HEK293 (cell line): Measurements from ENCODE around the gene KIAA0232.

Source experiments
- CTCF ChIA-PET: fragments of 350-600 bp; formaldehyde crosslinking; extraction: SDS; loops from one replicate; lab custom pipeline; 2021; ENCODE audit warnings: antibody characterized with exemption; lab: Yijun Ruan, JAX
- POLR2A ChIA-PET: fragments of 300-600 bp; formaldehyde crosslinking; extraction: SDS; loops from one replicate; lab custom pipeline; 2020; ENCODE audit warnings: antibody characterized with exemption, inconsistent platforms; lab: Yijun Ruan, JAX
- H3K27ac ChIP-seq: fragments of 200-500 bp; sonication (Bioruptor generic); 2 replicates; pipeline ENCODE4 v1.5.1; 2014; ENCODE audit warnings: low read depth, low read length, control low read depth, inconsistent platforms; ENCODE audit errors: extremely low read depth
- H3K36me3 ChIP-seq, 2 experiments: fragments of 200-500 bp in 1 of 2; sonication (Bioruptor generic) in 1 of 2; 1 replicate in 1 of 2; 2 replicates in 1 of 2; pipeline ENCODE4 v1.5.1; 2014 to 2017; ENCODE audit warnings: inconsistent platforms in 2 of 2, low read length in 2 of 2; ENCODE audit not compliant: control insufficient read depth in 2 of 2, insufficient read depth in 1 of 2
- H3K4me1 ChIP-seq: fragments of 200-500 bp; sonication (Bioruptor generic); 2 replicates; pipeline ENCODE4 v1.5.1; 2014; ENCODE audit warnings: mild to moderate bottlenecking, low read length, inconsistent platforms; ENCODE audit not compliant: control insufficient read depth, insufficient read depth
- H3K4me3 ChIP-seq: 2 replicates; pipeline ENCODE4 v1.5.1; 2011; ENCODE audit warnings: low read depth, mild to moderate bottlenecking, control low read depth, low read length, moderate library complexity
- H3K9me3 ChIP-seq: fragments of 200-500 bp; sonication (Bioruptor generic); 2 replicates; pipeline ENCODE4 v1.5.1; 2014; ENCODE audit warnings: low read depth, low read length, inconsistent platforms; ENCODE audit not compliant: control insufficient read depth, insufficient read depth
- AEBP2 ChIP-seq: fragments of 450-650 bp; formaldehyde crosslinking; IDR thresholded peaks from 2 replicates; pipeline ENCODE4 v1.5.1; 2016; ENCODE audit warnings: missing biosample characterization, missing genetic modification characterization, borderline replicate concordance
- EGR2 ChIP-seq: fragments of 450-650 bp; formaldehyde crosslinking; IDR thresholded peaks from 2 replicates; pipeline ENCODE4 v1.5.1; 2016; ENCODE audit warnings: low read depth, missing biosample characterization, missing genetic modification characterization
- FEZF1 ChIP-seq: fragments of 450-650 bp; formaldehyde crosslinking; IDR thresholded peaks from 2 replicates; pipeline ENCODE4 v1.5.1; 2016; ENCODE audit warnings: missing biosample characterization, missing genetic modification characterization
- SP2 ChIP-seq: fragments of 450-650 bp; formaldehyde crosslinking; IDR thresholded peaks from 2 replicates; pipeline ENCODE4 v1.5.1; 2016; ENCODE audit warnings: missing biosample characterization, missing genetic modification characterization
- ZFHX2 ChIP-seq: fragments of 450-650 bp; formaldehyde crosslinking; conservative IDR thresholded peaks from 2 replicates; pipeline ENCODE4 v1.5.1; 2016; ENCODE audit warnings: missing biosample characterization, missing genetic modification characterization
- ZFP41 ChIP-seq: fragments of 450-650 bp; formaldehyde crosslinking; IDR thresholded peaks from 2 replicates; pipeline ENCODE4 v1.5.1; 2016; ENCODE audit warnings: missing biosample characterization, missing genetic modification characterization, borderline replicate concordance
- ZNF202 ChIP-seq: fragments of 450-650 bp; formaldehyde crosslinking; IDR thresholded peaks from 2 replicates; pipeline ENCODE4 v1.5.1; 2016; ENCODE audit warnings: missing biosample characterization, missing genetic modification characterization, borderline replicate concordance
- ZNF324 ChIP-seq: fragments of 450-650 bp; formaldehyde crosslinking; IDR thresholded peaks from 2 replicates; pipeline ENCODE4 v1.5.1; 2016; ENCODE audit warnings: missing biosample characterization, missing genetic modification characterization
- ZNF48 ChIP-seq: fragments of 450-650 bp; formaldehyde crosslinking; IDR thresholded peaks from 2 replicates; pipeline ENCODE4 v1.5.1; 2016; ENCODE audit warnings: missing biosample characterization, missing genetic modification characterization
- ZNF513 ChIP-seq: fragments of 450-650 bp; IDR thresholded peaks from 2 replicates; pipeline ENCODE4 v1.5.1; 2018; ENCODE audit warnings: missing biosample characterization, missing genetic modification characterization
- ZNF626 ChIP-seq: fragments of 450-650 bp; sonication (Bioruptor Pico); formaldehyde crosslinking; IDR thresholded peaks from 2 replicates; pipeline ENCODE4 v1.5.1; 2018; ENCODE audit warnings: missing biosample characterization, missing genetic modification characterization, inconsistent platforms
- ZNF776 ChIP-seq: fragments of 450-650 bp; formaldehyde crosslinking; IDR thresholded peaks from 2 replicates; pipeline ENCODE4 v1.5.0; 2017; ENCODE audit warnings: missing biosample characterization, missing genetic modification characterization, borderline replicate concordance
- TF ChIP-seq, protein P1 (sequence below): fragments of 450-650 bp; formaldehyde crosslinking; IDR thresholded peaks from 2 replicates; pipeline ENCODE4 v1.5.1; 2016; ENCODE audit warnings: missing biosample characterization, missing genetic modification characterization

Gene KIAA0232

DNA sequence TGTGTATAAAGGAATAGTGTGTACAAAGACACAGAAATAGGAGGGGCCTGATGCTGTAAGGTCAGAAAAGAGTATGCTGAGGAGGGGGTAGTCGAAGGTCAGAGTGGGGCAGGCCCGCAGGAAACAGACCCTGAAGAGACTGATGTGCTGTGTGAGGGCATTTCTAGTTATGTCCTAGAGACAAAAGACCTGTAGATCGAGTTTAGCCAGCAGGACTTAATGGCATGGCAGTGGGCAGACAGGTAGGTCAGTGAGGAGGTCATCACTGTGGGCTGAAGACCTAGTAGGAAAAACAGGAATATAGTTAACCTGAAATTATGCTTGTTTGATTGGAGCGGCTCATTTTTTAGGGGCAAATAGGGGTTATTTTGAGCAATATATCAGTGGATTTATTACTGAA is 57.1 kb downstream of the KIAA0232 start:
- H3K9me3 ChIP-seq = no peaks in the 10 kb centered on the region
- peaks cover 3 to 21% of the 10 kb centered on the region in 2 experiments; a peak in 2 of 3 replicates for H3K36me3 ChIP-seq
- CTCF ChIA-PET = interaction anchor here (1.5 kb wide), 1 partner anchor 34 kb away, joined by 5 read pairs; no protein-coding TSS in a partner anchor
- H3K4me1 ChIP-seq = peaks cover 7% of the 10 kb centered on the region
- POLR2A ChIA-PET = no interaction called here
- no peak overlapping the region for H3K4me3 ChIP-seq
- H3K27ac ChIP-seq = no peak overlapping the region
- TF ChIP-seq ZNF513 (tag by site-specific recombination) (no peak), ZFP41 (no peak)

DNA sequence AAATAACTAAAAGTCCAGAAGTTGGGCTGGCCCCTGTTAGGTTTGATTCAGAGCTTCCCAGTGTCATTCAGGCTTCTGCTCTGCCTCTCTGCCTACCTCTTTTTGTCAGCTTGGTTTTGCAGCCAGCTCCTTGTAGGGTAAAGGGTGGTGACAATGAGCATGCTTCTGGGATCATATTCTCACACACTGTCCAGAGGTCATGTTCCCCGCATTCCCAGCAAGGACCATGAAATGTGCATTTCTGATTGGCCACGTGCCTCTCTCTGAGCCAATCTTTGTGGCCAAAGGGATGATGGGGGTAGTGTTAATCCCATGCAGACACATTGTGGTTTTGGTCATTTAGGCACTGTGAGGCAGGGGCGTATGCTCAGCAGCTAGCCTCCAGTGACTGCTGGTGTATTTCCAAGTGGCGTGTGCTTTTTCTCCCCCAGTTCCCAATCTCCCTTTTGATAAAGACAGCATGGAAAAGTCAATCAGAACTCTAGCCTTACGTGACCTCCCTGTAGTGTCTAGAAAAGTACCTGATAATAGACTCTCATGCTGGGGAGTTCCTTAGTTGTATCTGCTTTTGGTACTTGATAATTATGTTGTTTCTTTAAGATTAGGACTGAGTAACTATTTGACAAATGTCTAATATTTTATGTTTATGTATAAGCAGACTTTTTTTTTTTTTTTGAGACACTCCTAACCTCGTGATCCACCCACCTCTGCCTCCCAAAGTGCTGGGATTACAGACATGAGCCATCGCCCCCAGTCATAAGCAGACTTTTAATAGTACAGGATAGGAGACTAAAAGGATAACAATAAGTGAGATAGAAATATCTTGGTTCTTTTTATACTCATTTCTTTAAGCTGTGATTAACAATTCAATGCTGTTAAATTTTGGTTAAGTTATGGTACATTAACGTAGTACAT is 57.8 kb downstream of the KIAA0232 start:
- POLR2A ChIA-PET = no interaction called here
- TF ChIP-seq, protein P1, sequence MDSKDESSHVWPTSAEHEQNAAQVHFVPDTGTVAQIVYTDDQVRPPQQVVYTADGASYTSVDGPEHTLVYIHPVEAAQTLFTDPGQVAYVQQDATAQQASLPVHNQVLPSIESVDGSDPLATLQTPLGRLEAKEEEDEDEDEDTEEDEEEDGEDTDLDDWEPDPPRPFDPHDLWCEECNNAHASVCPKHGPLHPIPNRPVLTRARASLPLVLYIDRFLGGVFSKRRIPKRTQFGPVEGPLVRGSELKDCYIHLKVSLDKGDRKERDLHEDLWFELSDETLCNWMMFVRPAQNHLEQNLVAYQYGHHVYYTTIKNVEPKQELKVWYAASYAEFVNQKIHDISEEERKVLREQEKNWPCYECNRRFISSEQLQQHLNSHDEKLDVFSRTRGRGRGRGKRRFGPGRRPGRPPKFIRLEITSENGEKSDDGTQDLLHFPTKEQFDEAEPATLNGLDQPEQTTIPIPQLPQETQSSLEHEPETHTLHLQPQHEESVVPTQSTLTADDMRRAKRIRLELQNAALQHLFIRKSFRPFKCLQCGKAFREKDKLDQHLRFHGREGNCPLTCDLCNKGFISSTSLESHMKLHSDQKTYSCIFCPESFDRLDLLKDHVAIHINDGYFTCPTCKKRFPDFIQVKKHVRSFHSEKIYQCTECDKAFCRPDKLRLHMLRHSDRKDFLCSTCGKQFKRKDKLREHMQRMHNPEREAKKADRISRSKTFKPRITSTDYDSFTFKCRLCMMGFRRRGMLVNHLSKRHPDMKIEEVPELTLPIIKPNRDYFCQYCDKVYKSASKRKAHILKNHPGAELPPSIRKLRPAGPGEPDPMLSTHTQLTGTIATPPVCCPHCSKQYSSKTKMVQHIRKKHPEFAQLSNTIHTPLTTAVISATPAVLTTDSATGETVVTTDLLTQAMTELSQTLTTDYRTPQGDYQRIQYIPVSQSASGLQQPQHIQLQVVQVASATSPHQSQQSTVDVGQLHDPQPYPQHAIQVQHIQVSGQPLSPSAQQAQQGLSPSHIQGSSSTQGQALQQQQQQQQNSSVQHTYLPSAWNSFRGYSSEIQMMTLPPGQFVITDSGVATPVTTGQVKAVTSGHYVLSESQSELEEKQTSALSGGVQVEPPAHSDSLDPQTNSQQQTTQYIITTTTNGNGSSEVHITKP (tag by site-specific recombination) = peak; percentile 53; the same call in 1 of the 2 replicates
- TF ChIP-seq ZNF626 (tag by site-specific recombination) (no peak), EGR2 (tag by site-specific recombination) (peak; percentile 15; the same call in 1 of the 2 replicates), FEZF1 (peak; percentile 55), ZNF202 (tag by site-specific recombination) (no peak), SP2 (tag by site-specific recombination) (peak; percentile 46), ZNF48 (tag by site-specific recombination) (no peak), ZFHX2 (tag by site-specific recombination) (0 out of 2 replicates have a peak, but pooled peaks have one; percentile 41)
- CTCF ChIA-PET = interaction anchor here (1.5 kb wide), 1 partner anchor 33 kb away, joined by 5 read pairs; no protein-coding TSS in a partner anchor
- peaks cover 3 to 21% of the 10 kb centered on the region in 2 experiments; a peak in 2 of 3 replicates for H3K36me3 ChIP-seq
- no peaks in the 10 kb centered on the region for H3K9me3 ChIP-seq
- no peak overlapping the region for H3K27ac ChIP-seq
- H3K4me3 ChIP-seq = no peak overlapping the region
- peaks cover 7% of the 10 kb centered on the region for H3K4me1 ChIP-seq

GRCh38 chr4:6845027-6845426 is 62.5 kb downstream of the KIAA0232 start:
- POLR2A ChIA-PET = no interaction called here
- CTCF ChIA-PET = no interaction called here
- TF ChIP-seq ZNF776 (tag by site-specific recombination) (no peak), AEBP2 (tag by site-specific recombination) (no peak), ZNF324 (no peak)
- H3K27ac ChIP-seq = no peak overlapping the region
- H3K4me3 ChIP-seq = no peak overlapping the region
- H3K36me3 ChIP-seq = peaks cover 9 to 44% of the 10 kb centered on the region in 2 experiments; a peak in 2 of 3 replicates
- H3K9me3 ChIP-seq = no peaks in the 10 kb centered on the region
- no peaks in the 10 kb centered on the region; the same call in 1 of the 2 replicates for H3K4me1 ChIP-seq
